Measurements from ENCODE around the gene FBXW11.
"Not testable (repeated sequence)": the region's sequence is repeated elsewhere in the genome, so short reads cannot be mapped to it uniquely, and the experiment has no call there.

Gene FBXW11

GRCh38 chr5:171954721-171955120 is 51.7 kb downstream of the FBXW11 start:
- no peak for DNase-seq (ENCODE audit: low read depth, low spot score)

GRCh38 chr5:171953860-171954701 is 52.4 kb downstream of the FBXW11 start:
- DNase-seq (ENCODE audit: low read depth, low spot score), result no peak

GRCh38 chr5:171952021-171952420 is 54.4 kb downstream of the FBXW11 start:
- DNase-seq (ENCODE audit: low read depth, low spot score), result no peak

DNA sequence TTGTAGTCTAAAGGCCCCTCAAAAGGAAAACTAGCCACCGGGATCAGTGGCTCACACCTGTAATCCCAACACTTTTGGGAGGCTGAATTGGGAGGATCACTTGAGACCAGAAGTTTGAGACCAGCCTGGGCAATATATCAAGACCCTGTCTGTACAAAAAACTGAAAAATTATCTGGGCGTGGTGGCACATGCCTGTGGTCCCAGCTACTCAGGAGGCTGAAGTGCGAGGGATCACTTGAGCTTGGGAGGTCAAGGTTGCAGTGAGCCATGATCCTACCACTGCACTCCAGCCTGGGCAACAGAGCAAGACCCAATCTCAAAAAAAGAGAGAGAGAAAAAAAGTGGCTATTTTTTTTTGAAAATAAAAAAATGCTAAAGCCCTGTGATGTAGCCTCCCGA is 55.2 kb downstream of the FBXW11 start:
- no peak for DNase-seq (ENCODE audit: low read depth, low spot score)

DNA sequence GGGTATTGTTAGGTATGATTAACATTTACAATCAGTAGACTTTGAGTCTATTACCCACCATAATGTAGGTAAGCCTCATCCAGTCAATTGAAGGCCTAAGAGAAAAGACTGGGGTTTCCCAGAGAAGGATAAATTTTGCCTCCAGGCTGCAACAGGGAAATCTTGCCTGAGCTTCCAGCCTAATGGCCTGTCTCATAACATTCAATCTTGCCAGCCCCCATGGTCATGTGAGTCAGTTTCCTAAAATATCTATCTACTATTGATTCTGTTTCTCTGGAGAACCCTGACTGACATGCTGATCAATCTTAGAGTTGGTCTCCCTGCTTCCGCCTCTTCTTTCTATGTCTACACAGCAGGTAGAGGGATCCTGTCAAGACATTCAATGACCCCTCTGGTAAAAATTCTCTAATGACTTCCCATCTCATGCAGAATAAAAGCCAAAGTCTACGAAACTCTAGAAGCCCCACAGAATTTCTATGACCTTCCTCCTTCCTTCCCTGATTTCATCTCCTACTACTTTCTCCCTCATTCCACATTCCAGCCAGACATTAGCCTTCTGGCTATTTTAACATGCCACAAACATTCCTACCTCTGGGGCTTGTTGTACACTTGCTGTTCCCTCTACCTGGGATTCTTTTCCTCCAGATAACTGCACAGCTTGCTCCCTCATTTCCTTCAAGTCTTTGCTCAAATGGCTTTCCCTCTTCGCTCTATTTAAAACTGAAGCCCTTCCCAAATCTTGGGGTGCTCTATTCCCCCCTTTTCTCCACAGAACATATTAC is 60.2 kb downstream of the FBXW11 start:
- no peak for DNase-seq (ENCODE audit: low read depth, low spot score)

- no peak for DNase-seq (ENCODE audit: low read depth, low spot score)
These were observed 61.0 kb downstream of the FBXW11 start for GRCh38 chr5:171945476-171945875.

DNA sequence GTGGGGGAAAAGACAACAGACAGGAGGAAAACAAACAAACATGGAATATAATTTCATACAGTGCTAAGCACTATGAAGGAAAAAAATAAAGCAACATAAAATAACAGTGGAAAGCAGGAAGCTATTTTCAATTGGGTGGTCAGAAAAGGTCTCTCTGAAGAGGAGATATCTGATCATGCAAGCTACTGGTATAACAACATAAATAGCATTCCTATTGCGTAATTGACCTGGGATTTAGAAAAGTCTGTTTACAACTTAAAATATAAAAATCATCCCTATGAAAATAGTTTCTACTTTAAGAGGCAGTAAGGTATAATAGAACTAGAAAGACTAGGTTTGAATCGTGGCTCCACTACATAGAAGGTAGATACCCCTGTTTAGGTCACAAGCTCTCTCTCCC is 61.4 kb downstream of the FBXW11 start:
- no peak for DNase-seq (ENCODE audit: low read depth, low spot score)

DNA sequence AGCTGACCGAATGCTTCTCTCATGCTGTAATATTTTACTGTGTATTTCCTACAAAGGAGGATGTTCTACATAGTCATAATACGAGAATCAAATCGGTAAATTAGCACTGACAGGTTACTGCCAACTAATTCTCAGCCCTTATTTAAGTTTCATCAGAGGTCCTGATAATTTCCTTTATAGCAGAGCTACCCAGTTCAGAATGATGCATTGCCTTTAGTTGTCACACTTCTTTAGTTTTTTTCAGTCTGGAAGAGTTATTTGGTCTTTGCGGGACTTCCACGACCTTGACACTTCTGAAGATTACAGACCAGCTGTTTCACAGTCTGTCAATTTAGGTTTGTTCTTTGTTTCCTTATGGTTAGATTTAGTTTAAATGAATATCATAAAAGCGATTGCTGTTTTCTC is 64.3 kb downstream of the FBXW11 start:
- not testable (repeated sequence) for DNase-seq (ENCODE audit: low read depth, low spot score)

- DNase-seq (ENCODE audit: low read depth, low spot score), result not testable (repeated sequence)
These were observed 64.8 kb downstream of the FBXW11 start for GRCh38 chr5:171941675-171942074.

DNA sequence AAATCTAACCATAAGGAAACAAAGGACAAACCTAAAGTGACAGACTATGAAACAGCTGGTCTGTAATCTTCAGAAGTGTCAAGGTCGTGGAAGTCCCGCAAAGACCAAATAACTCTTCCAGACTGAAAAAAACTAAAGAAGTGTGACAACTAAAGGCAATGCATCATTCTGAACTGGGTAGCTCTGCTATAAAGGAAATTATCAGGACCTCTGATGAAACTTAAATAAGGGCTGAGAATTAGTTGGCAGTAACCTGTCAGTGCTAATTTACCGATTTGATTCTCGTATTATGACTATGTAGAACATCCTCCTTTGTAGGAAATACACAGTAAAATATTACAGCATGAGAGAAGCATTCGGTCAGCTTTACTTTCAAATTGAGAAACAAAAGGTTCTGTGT is 65.2 kb downstream of the FBXW11 start:
- DNase-seq (ENCODE audit: low read depth, low spot score), result not testable (repeated sequence)

DNA sequence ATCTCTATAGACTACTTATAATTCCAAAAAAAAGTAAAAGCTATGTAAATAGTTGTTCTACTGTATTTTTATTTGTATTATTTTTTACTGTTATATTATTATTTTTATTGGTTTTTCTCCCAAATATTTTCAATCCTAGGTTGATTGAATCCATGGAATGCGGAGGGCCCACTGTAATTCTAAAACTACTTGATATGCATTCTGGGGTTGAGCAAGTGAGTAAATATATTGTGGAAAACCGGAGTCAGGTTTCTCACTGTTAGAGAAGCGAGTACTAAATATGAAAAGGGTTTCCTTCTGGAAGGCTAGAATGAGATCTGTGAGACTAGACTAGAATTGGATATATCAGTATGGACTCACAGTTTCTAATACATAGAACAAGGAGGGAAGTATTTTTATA is 66.5 kb downstream of the FBXW11 start:
- no peak for DNase-seq (ENCODE audit: low read depth, low spot score)

DNA sequence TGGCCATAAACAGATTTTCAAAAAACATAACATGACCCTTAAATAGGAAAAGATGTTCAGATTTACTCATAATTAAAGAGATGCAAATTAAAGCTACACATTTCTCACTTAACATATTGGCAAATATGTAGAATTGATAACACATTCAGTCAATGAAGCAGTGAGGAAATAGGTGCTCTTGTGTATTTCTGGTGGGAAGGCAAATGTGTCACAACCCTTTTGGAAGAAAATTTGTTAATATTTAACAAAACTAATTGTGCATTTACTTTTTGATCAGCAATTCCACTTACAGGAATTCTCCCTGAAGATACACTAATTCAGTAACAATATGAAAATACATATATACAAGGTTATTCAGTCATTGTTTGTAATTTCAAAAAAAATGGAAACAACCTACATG is 68.1 kb downstream of the FBXW11 start:
- no peak for DNase-seq (ENCODE audit: low read depth, low spot score)

- no peak for DNase-seq (ENCODE audit: low read depth, low spot score)
These were observed 69.1 kb downstream of the FBXW11 start for GRCh38 chr5:171937351-171937750.

- no peak for DNase-seq (ENCODE audit: low read depth, low spot score)
These were observed 71.9 kb downstream of the FBXW11 start for GRCh38 chr5:171934586-171934985.

GRCh38 chr5:171931163-171931562 is 75.3 kb downstream of the FBXW11 start:
- no peak for DNase-seq (ENCODE audit: low read depth, low spot score)

DNA sequence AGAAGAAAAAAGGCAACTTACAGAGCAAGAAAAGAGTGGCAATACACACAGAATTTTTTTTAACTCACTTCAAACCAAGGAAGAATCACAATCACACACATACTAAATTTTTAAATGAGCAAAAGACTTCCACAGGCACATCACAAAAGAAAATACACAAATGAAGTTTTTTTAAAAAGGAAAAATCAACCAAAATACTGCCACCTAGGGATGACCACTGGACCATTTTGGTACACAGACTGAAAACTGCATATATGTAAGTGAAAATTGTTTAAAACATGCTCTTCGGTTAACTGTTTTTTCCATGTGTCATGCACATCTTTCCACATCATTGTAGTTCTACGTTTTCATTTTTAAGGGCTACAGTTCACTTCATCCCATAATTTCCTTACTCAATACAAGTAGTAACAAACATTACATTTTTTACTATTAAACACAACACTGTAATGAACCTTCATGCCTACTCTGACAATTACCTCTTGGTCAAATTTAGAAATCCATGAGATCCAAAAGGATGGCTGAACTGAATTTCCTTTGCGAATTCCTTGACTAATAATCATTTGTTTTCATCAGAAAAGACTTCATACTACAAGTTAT is 79.0 kb downstream of the FBXW11 start:
- no peak for DNase-seq (ENCODE audit: low read depth, low spot score)

DNA sequence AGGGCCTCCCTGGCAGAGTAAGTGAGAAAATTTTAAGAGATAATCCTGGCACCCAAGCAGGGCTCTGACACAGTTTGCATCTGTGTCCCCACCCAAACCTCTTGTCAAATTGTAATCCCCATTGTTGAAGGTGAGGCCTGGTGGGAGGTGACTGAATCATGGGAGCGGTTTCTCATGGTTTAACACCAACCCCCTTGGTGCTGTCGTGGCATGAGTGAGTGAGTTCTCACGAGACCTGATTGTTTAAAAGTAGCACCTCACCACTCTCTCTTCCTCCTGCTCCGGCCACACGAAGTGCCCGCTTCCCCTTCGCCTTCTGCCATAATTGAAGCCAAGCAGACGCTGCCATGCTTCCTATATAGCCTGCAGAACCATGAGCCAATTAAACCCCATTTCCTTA is 80.1 kb downstream of the FBXW11 start:
- no peak for DNase-seq (ENCODE audit: low read depth, low spot score)

DNA sequence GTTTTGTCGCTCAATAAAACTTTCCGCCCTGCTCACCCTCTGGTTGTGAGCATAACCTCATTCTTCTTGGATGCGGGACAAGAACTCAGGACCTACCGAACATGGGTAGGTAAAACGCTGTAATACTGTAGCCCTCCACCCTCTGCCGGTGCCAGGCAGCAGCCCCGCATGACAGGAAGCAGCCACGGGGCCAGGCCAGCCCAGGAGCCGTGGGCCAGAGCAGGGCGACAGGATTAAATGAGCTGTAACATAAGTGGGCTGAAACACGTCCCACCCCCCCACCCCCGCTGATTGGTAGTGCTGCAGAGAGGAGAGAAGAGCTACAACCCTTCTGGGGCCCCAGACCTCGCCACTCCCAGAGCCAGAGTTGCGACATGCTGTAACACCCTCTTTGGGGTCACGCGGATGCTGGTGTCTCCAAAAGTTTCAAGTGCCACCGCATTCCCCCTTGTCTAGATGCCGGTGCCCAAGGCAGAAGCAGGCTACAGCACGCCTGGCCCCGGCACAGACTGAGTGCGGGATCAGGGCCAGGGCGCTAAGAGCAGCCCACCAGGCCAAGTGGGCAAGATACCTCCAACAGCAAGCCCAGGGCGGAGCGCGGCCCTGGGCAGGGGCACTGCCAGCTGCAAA is 81.8 kb downstream of the FBXW11 start:
- no peak for DNase-seq (ENCODE audit: low read depth, low spot score)

DNA sequence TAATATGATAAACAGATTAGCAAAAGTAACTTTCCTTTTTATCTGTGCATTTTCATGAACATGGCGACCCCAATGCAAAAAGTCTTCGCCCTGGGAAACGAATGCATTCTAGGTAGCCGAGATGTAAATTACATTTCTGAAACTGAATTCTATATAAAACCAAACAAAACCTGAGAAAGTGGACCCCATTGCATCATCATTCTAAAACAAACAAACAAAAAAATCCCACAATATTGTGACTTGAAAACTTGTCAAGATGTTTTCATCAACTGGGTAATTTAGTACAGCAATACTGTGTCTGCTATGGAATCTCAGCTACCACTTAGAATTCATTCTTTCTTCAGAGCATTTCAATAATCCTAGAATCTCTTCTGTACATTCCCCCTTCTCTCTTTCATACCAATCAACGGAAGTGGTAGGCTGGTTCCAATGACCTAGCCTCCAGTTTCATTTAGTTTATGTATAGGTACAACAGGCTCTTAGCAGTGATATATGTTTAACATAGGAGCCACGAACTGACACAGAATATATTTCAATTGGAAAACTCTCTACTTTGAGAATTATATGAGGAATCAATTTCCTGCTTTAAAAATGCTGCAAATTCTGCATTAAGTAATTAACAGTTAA is 85.6 kb downstream of the FBXW11 start:
- DNase-seq (ENCODE audit: low read depth, low spot score), result no peak

GRCh38 chr5:171915700-171916099 is 90.7 kb downstream of the FBXW11 start:
- DNase-seq (ENCODE audit: low read depth, low spot score), result not testable (repeated sequence)

- DNase-seq (ENCODE audit: low read depth, low spot score), result no peak
These were observed 91.6 kb downstream of the FBXW11 start for GRCh38 chr5:171914726-171915338.

Data from iPS DF 19.7 (cell line).